HG02840 (cell line): ENCODE data around the gene ADSL.

ENCODE experiments used
- ATAC-seq: cut with Tn5 transposase; IDR thresholded peaks from one replicate; pipeline ENCODE4 v1.9.1; 2021; ENCODE audit warnings: mild to moderate bottlenecking, moderate library complexity, moderate number of reproducible peaks; ENCODE audit not compliant: unreplicated experiment, low FRiP score

The ADSL gene

GRCh38 chr22:40433416-40434090, 87.3 kb downstream of the ADSL start:
- no peak for ATAC-seq

GRCh38 chr22:40434106-40434505, 87.8 kb downstream of the ADSL start:
- no peak for ATAC-seq

GRCh38 chr22:40434745-40435144, 88.4 kb downstream of the ADSL start:
- no peak for ATAC-seq

- peak; percentile 55 for ATAC-seq
Measured at GRCh38 chr22:40436505-40437431, 90.5 kb downstream of the ADSL start.
